H9 (cell line): Measurements from ENCODE around the gene MOB3A. TPM values are rescaled to one million over a fixed set of nuclear protein-coding genes. Genes with fewer than 3 reads are reported as not detected.

Experiments
- DNase-seq: peaks from one replicate; pipeline ENCODE4 v3.0.0-alpha.2; 2017
- H2AFZ ChIP-seq: one replicate; pipeline ENCODE4 v1.6.1; 2013; ENCODE audit warnings: mild to moderate bottlenecking, low read length, control low read depth, moderate library complexity
- H2AK5ac ChIP-seq: 2 replicates; pipeline ENCODE4 v1.6.1; 2013; ENCODE audit warnings: low read length, control low read depth, mixed read lengths; ENCODE audit not compliant: insufficient read length
- H2BK120ac ChIP-seq: one replicate; pipeline ENCODE4 v1.6.1; 2013; ENCODE audit warnings: low read depth, mild to moderate bottlenecking, low read length, control low read depth, inconsistent platforms; ENCODE audit not compliant: poor library complexity, severe bottlenecking
- H2BK12ac ChIP-seq: 2 replicates; pipeline ENCODE4 v1.6.1; 2013; ENCODE audit warnings: low read length, control low read depth, mixed read lengths, low read depth; ENCODE audit not compliant: insufficient read length
- H2BK15ac ChIP-seq: 2 replicates; pipeline ENCODE4 v1.6.1; 2013; ENCODE audit warnings: low read depth, low read length, control low read depth
- H2BK20ac ChIP-seq: one replicate; pipeline ENCODE4 v1.6.1; 2013; ENCODE audit warnings: low read depth, mild to moderate bottlenecking, low read length, control low read depth, inconsistent platforms; ENCODE audit not compliant: poor library complexity, severe bottlenecking
- H2BK5ac ChIP-seq: 2 replicates; pipeline ENCODE4 v1.6.1; 2013; ENCODE audit warnings: low read length, control low read depth, mixed read lengths; ENCODE audit not compliant: insufficient read length
- H3K14ac ChIP-seq: 2 replicates; pipeline ENCODE4 v1.6.1; 2013; ENCODE audit warnings: low read length, control low read depth; ENCODE audit not compliant: insufficient read depth
- H3K18ac ChIP-seq: 2 replicates; pipeline ENCODE4 v1.6.1; 2013; ENCODE audit warnings: low read depth, mild to moderate bottlenecking, mixed read lengths, low read length, control low read depth; ENCODE audit not compliant: insufficient read length
- H3K23ac ChIP-seq: 2 replicates; pipeline ENCODE4 v1.6.1; 2013; ENCODE audit warnings: low read length, control low read depth, mixed read lengths, low read depth; ENCODE audit not compliant: insufficient read length
- H3K23me2 ChIP-seq: 2 replicates; pipeline ENCODE4 v1.6.1; 2013; ENCODE audit warnings: low read depth, mild to moderate bottlenecking, mixed read lengths, low read length, control low read depth; ENCODE audit not compliant: insufficient read length, poor library complexity, severe bottlenecking
- H3K27ac ChIP-seq: 2 replicates; pipeline ENCODE4 v1.5.1; 2013; ENCODE audit warnings: low read length, control low read depth, mixed read lengths, low read depth; ENCODE audit not compliant: insufficient read length
- H3K27me3 ChIP-seq: 2 replicates; pipeline ENCODE4 v1.6.1; 2013; ENCODE audit warnings: low read length, control low read depth, inconsistent platforms; ENCODE audit not compliant: insufficient read depth
- H3K4ac ChIP-seq: 2 replicates; pipeline ENCODE4 v1.6.1; 2013; ENCODE audit warnings: low read depth, mild to moderate bottlenecking, control low read depth, inconsistent platforms, low read length, moderate library complexity
- H3K4me1 ChIP-seq: 2 replicates; pipeline ENCODE4 v1.6.1; 2013; ENCODE audit warnings: low read length, control low read depth, inconsistent platforms; ENCODE audit not compliant: insufficient read depth
- H3K4me2 ChIP-seq: 2 replicates; pipeline ENCODE4 v1.6.1; 2013; ENCODE audit warnings: low read length, control low read depth, mixed read lengths; ENCODE audit not compliant: insufficient read length, insufficient read depth
- H3K56ac ChIP-seq: 2 replicates; pipeline ENCODE4 v1.6.1; 2013; ENCODE audit warnings: low read depth, mild to moderate bottlenecking, mixed read lengths, low read length, control low read depth; ENCODE audit not compliant: insufficient read length
- H3K79me1 ChIP-seq: 2 replicates; pipeline ENCODE4 v1.6.1; 2013; ENCODE audit warnings: low read depth, mild to moderate bottlenecking, moderate library complexity, low read length, control low read depth, inconsistent platforms; ENCODE audit not compliant: insufficient read depth, poor library complexity, severe bottlenecking
- H3K79me2 ChIP-seq: 2 replicates; pipeline ENCODE4 v1.6.1; 2013; ENCODE audit warnings: low read length, control low read depth, inconsistent platforms; ENCODE audit not compliant: insufficient read depth
- H3K9ac ChIP-seq: 2 replicates; pipeline ENCODE4 v1.6.1; 2013; ENCODE audit warnings: low read length, control low read depth, mixed read lengths; ENCODE audit not compliant: insufficient read length; ENCODE audit errors: extremely low read depth
- H3K9me3 ChIP-seq: one replicate; pipeline ENCODE4 v1.6.1; 2013; ENCODE audit warnings: low read depth, low read length, inconsistent platforms; ENCODE audit not compliant: control insufficient read depth
- H3T11ph ChIP-seq: one replicate; pipeline ENCODE4 v1.6.1; 2013; ENCODE audit warnings: mild to moderate bottlenecking, low read length, control low read depth, inconsistent platforms
- H4K20me1 ChIP-seq: one replicate; pipeline ENCODE4 v1.6.1; 2013; ENCODE audit not compliant: control insufficient read depth, insufficient read length, insufficient read depth
- H4K5ac ChIP-seq: 2 replicates; pipeline ENCODE4 v1.6.1; 2013; ENCODE audit warnings: low read depth, mild to moderate bottlenecking, mixed read lengths, low read length, control low read depth; ENCODE audit not compliant: insufficient read length
- H4K8ac ChIP-seq: replicated peaks from 2 replicates; pipeline ENCODE4 v1.6.1; 2013; ENCODE audit warnings: low read length, control low read depth, mixed read lengths, low read depth; ENCODE audit not compliant: insufficient read length
- H4K91ac ChIP-seq: 2 replicates; pipeline ENCODE4 v1.6.1; 2013; ENCODE audit warnings: low read depth, mild to moderate bottlenecking, moderate library complexity, mixed read lengths, low read length, control low read depth; ENCODE audit not compliant: insufficient read length
- H3K27ac Mint-ChIP-seq, 3 experiments: 2 replicates in 2 of 3; 3 replicates in 1 of 3; pipeline ENCODE4 v1.8.0; 2020 to 2021; ENCODE audit warnings: mixed read lengths in 3 of 3, mild to moderate bottlenecking in 1 of 3, moderate library complexity in 1 of 3
- H3K27me3 Mint-ChIP-seq: 2 replicates; pipeline ENCODE4 v1.8.0; 2021; ENCODE audit warnings: low read depth, mild to moderate bottlenecking, moderate library complexity, mixed read lengths
- H3K36me3 Mint-ChIP-seq, 3 experiments: 2 replicates in 2 of 3; 3 replicates in 1 of 3; pipeline ENCODE4 v1.8.0; 2020 to 2021; ENCODE audit warnings: low read depth in 3 of 3, mixed read lengths in 3 of 3; ENCODE audit not compliant: insufficient read depth in 1 of 3
- H3K4me1 Mint-ChIP-seq, 2 experiments: 2 replicates each; pipeline ENCODE4 v1.8.0; 2020; ENCODE audit warnings: mixed read lengths in 2 of 2
- H3K4me3 Mint-ChIP-seq, 2 experiments: 2 replicates in 1 of 2; 3 replicates in 1 of 2; pipeline ENCODE4 v1.8.0; 2020 to 2021; ENCODE audit warnings: mild to moderate bottlenecking in 2 of 2, mixed read lengths in 2 of 2, moderate library complexity in 1 of 2
- H3K9me3 Mint-ChIP-seq, 2 experiments: 2 replicates in 1 of 2; 3 replicates in 1 of 2; pipeline ENCODE4 v1.8.0; 2020; ENCODE audit warnings: mild to moderate bottlenecking in 2 of 2, mixed read lengths in 2 of 2, moderate library complexity in 1 of 2
- CTCF ChIP-seq: fragments of 200-600 bp; sonication (generic); conservative IDR thresholded peaks from 3 replicates; pipeline ENCODE4 v1.8.0; 2021; ENCODE audit warnings: antibody characterized with exemption, mild to moderate bottlenecking
- WGBS: extraction: QIAGEN DNeasy Blood & Tissue Kit; methylation state at CpG from one replicate; pipeline ENCODE4 v1.1.7; 2013; ENCODE audit warnings: missing lambda C conversion rate, low lambda C conversion rate, mixed read lengths; ENCODE audit not compliant: insufficient read length; ENCODE audit errors: extremely low coverage; 5-methylcytosine and 5-hydroxymethylcytosine counted together
- total RNA-seq: library from RNA; stranded (reverse); gene quantifications from 2 replicates; pipeline ENCODE4 v1.2.1, GENCODE V29; 2021

MOB3A gene
- total RNA-seq, 1 experiment from 2014 or later = 11.5 TPM

- Histone ChIP-seq H3K4me1 (no peaks in the 10 kb centered on the region), H3K9me3 (no peaks in the 10 kb centered on the region), H3K23ac (no peak overlapping the region), H3K23me2 (peaks cover 10% of the 10 kb centered on the region), H3K9ac (no peak overlapping the region), H3K4ac (no peak overlapping the region), H3K56ac (no peak overlapping the region), H3K27ac (no peak overlapping the region), H2AFZ (no peak overlapping the region), H4K8ac (no peak overlapping the region), H2BK120ac (no peak overlapping the region), H3K4me2 (no peak overlapping the region), H3K79me1 (no peaks in the 10 kb centered on the region), H3K79me2 (no peaks in the 10 kb centered on the region), H2BK15ac (no peak overlapping the region), H3T11ph (no peak overlapping the region), H4K5ac (no peak overlapping the region), H4K20me1 (no peaks in the 10 kb centered on the region), H3K18ac (no peak overlapping the region), H4K91ac (no peak overlapping the region), H2BK5ac (no peak overlapping the region), H3K27me3 (no peaks in the 10 kb centered on the region), H2AK5ac (no peak overlapping the region), H2BK12ac (no peak overlapping the region), H2BK20ac (no peak overlapping the region), H3K14ac (no peak overlapping the region)
- no peak for TF ChIP-seq CTCF
- peak overlapping the region; percentile 76 to 88; a peak in 4 of 5 replicates for H3K4me3 Mint-ChIP-seq
- peaks cover 25 to 44% of the 10 kb centered on the region in 2 experiments for H3K4me1 Mint-ChIP-seq
- no peaks in the 10 kb centered on the region for H3K27me3 Mint-ChIP-seq
- DNase-seq = no peak
- no peaks in the 10 kb centered on the region for H3K36me3 Mint-ChIP-seq
- no CpG with 5 or more reads among the region's 24 CpGs for WGBS
- no peaks in the 10 kb centered on the region; a peak in 1 of 5 replicates for H3K9me3 Mint-ChIP-seq
- peak overlapping the region; percentile 23 to 85 (median 56); a peak in 6 of 7 replicates for H3K27ac Mint-ChIP-seq
Observed at GRCh38 chr19:2059422-2060201, 36.5 kb downstream of the MOB3A start.
